ENCODE data around the gene GREB1. TPM values are rescaled to one million over a fixed set of nuclear protein-coding genes. Genes with fewer than 3 reads are reported as not detected.

The GREB1 gene
- total and polyA plus RNA-seq, 2 of the 13 experiments (the other 11 are each of a cell fraction or from before 2014, with no cell fraction given): 31.3 to 61.2 TPM

DNA sequence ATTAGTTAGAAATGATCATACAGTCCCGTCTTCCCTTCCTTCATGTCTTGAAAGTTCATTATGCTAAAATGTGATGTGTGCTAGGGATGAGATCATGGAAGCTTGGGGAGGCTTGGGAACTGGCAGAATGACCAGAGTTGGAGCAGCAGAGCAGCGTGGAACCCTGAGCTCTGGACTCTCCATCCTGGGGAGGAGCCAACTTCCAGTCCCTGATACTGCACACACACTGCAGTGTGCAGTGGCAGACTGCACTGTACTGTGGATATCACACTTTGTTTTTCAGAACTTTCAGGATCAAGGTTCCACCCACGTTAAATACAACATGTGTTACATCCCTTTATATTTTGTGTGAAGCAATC, 27.3 kb upstream of the GREB1 start (continued):
- TF ChIP-seq ZBTB10 (CRISPR knock-in tag; IDR thresholded peaks at IDR 0.05; ENCODE audit: borderline replicate concordance): peak; percentile 52; the same call in 1 of the 2 replicates
- TF ChIP-seq ZNF749 (CRISPR knock-in tag; IDR thresholded peaks at IDR 0.05; ENCODE audit: borderline replicate concordance): no peak
- peak; percentile 52; the same call in 1 of the 2 replicates for TF ChIP-seq FOXA3 (CRISPR knock-in tag; IDR thresholded peaks at IDR 0.05)
- peak; percentile 27; the same call in 1 of the 2 replicates for TF ChIP-seq ZNF747 (CRISPR knock-in tag; IDR thresholded peaks at IDR 0.05; ENCODE audit: borderline replicate concordance)
- TF ChIP-seq, protein P1, sequence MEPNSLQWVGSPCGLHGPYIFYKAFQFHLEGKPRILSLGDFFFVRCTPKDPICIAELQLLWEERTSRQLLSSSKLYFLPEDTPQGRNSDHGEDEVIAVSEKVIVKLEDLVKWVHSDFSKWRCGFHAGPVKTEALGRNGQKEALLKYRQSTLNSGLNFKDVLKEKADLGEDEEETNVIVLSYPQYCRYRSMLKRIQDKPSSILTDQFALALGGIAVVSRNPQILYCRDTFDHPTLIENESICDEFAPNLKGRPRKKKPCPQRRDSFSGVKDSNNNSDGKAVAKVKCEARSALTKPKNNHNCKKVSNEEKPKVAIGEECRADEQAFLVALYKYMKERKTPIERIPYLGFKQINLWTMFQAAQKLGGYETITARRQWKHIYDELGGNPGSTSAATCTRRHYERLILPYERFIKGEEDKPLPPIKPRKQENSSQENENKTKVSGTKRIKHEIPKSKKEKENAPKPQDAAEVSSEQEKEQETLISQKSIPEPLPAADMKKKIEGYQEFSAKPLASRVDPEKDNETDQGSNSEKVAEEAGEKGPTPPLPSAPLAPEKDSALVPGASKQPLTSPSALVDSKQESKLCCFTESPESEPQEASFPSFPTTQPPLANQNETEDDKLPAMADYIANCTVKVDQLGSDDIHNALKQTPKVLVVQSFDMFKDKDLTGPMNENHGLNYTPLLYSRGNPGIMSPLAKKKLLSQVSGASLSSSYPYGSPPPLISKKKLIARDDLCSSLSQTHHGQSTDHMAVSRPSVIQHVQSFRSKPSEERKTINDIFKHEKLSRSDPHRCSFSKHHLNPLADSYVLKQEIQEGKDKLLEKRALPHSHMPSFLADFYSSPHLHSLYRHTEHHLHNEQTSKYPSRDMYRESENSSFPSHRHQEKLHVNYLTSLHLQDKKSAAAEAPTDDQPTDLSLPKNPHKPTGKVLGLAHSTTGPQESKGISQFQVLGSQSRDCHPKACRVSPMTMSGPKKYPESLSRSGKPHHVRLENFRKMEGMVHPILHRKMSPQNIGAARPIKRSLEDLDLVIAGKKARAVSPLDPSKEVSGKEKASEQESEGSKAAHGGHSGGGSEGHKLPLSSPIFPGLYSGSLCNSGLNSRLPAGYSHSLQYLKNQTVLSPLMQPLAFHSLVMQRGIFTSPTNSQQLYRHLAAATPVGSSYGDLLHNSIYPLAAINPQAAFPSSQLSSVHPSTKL (CRISPR knock-in tag; IDR thresholded peaks at IDR 0.05): peak; percentile 59; the same call in 1 of the 2 replicates
- TF ChIP-seq KLF6 (CRISPR knock-in tag; IDR thresholded peaks at IDR 0.05): peak; percentile 1; the same call in 1 of the 2 replicates
- TF ChIP-seq DPF2 (CRISPR knock-in tag; IDR thresholded peaks at IDR 0.05; ENCODE audit: borderline replicate concordance, low read depth): peak; percentile 26; the same call in 1 of the 2 replicates
- peak; percentile 8; the same call in 1 of the 2 replicates for TF ChIP-seq GATAD1 (CRISPR knock-in tag; IDR thresholded peaks at IDR 0.05)
- TF ChIP-seq MXD4 (CRISPR knock-in tag; IDR thresholded peaks at IDR 0.05): peak; percentile 4; the same call in 1 of the 2 replicates
- no peak for TF ChIP-seq SP2 (CRISPR knock-in tag; IDR thresholded peaks at IDR 0.05)
- 0 out of 2 replicates have a peak, but pooled peaks have one; percentile 12 for TF ChIP-seq RXRB (CRISPR knock-in tag; IDR thresholded peaks at IDR 0.05; ENCODE audit: borderline replicate concordance)
- TF ChIP-seq ZNF737 (CRISPR knock-in tag; IDR thresholded peaks at IDR 0.05; ENCODE audit: borderline replicate concordance): no peak
- TF ChIP-seq NFYB (CRISPR knock-in tag; IDR thresholded peaks at IDR 0.05): no peak
- peak; percentile 91 for TF ChIP-seq ZNF263 (CRISPR knock-in tag; IDR thresholded peaks at IDR 0.05)
- TF ChIP-seq, protein P2, sequence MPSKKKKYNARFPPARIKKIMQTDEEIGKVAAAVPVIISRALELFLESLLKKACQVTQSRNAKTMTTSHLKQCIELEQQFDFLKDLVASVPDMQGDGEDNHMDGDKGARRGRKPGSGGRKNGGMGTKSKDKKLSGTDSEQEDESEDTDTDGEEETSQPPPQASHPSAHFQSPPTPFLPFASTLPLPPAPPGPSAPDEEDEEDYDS (CRISPR knock-in tag; IDR thresholded peaks at IDR 0.05): peak; percentile 55; the same call in 1 of the 2 replicates
- peak; percentile 92 for TF ChIP-seq HNF4A (CRISPR knock-in tag; IDR thresholded peaks at IDR 0.05)
- TF ChIP-seq ZNF503 (CRISPR knock-in tag; IDR thresholded peaks at IDR 0.05): no peak
- TF ChIP-seq HIVEP1 (CRISPR knock-in tag; IDR thresholded peaks at IDR 0.05): no peak
- no peak for TF ChIP-seq CREB1 (IDR thresholded peaks at IDR 0.05)
- no peak; the same call in 1 of the 2 replicates for TF ChIP-seq CREB1 (CRISPR knock-in tag; IDR thresholded peaks at IDR 0.05)
- TF ChIP-seq RXRA (CRISPR knock-in tag; IDR thresholded peaks at IDR 0.05): peak; percentile 6; the same call in 1 of the 2 replicates

Measured in HepG2 (cell line).